Stimulated activated naive CD4-positive, alpha-beta T cell treated with Interleukin-2 at 50 U/mL for 16 hours (primary cell): ENCODE data around the gene SLC4A3.

Source experiments
- DNase-seq: peaks from one replicate; lab custom pipeline; 2025; lab: John Stamatoyannopoulos, UW

SLC4A3 gene

GRCh38 chr2:219633276-219634065, 6.0 kb downstream of the SLC4A3 start:
- DNase-seq: no peak

- no peak for DNase-seq
Measured at GRCh38 chr2:219634171-219634940, 6.9 kb downstream of the SLC4A3 start.

- DNase-seq: no peak
Measured at GRCh38 chr2:219634951-219635751, 7.7 kb downstream of the SLC4A3 start.

GRCh38 chr2:219636144-219636915, 8.9 kb downstream of the SLC4A3 start:
- DNase-seq: no peak

GRCh38 chr2:219636941-219637841, 9.8 kb downstream of the SLC4A3 start:
- no peak for DNase-seq

GRCh38 chr2:219637842-219638185, 10.4 kb downstream of the SLC4A3 start:
- no peak for DNase-seq

- DNase-seq: no peak
Measured at GRCh38 chr2:219638217-219638947, 11.0 kb downstream of the SLC4A3 start.

GRCh38 chr2:219638948-219639755, 11.7 kb downstream of the SLC4A3 start:
- no peak for DNase-seq

GRCh38 chr2:219641390-219642068, 14.1 kb downstream of the SLC4A3 start:
- no peak for DNase-seq

- no peak for DNase-seq
Measured at GRCh38 chr2:219642069-219642454, 14.6 kb downstream of the SLC4A3 start.

- DNase-seq: peak; percentile 84
Measured at GRCh38 chr2:219642465-219643083, 15.1 kb downstream of the SLC4A3 start.

GRCh38 chr2:219643084-219643473, 15.6 kb downstream of the SLC4A3 start:
- DNase-seq: no peak

- no peak for DNase-seq
Measured at GRCh38 chr2:219643788-219644398, 16.5 kb downstream of the SLC4A3 start.

- DNase-seq: no peak
Measured at GRCh38 chr2:219644801-219645480, 17.5 kb downstream of the SLC4A3 start.

- DNase-seq: no peak
Measured at GRCh38 chr2:219645631-219646527, 18.4 kb downstream of the SLC4A3 start.

- DNase-seq: no peak
Measured at GRCh38 chr2:219648176-219648575, 20.7 kb downstream of the SLC4A3 start.
